ENCODE data around the gene PPARD.

DNA sequence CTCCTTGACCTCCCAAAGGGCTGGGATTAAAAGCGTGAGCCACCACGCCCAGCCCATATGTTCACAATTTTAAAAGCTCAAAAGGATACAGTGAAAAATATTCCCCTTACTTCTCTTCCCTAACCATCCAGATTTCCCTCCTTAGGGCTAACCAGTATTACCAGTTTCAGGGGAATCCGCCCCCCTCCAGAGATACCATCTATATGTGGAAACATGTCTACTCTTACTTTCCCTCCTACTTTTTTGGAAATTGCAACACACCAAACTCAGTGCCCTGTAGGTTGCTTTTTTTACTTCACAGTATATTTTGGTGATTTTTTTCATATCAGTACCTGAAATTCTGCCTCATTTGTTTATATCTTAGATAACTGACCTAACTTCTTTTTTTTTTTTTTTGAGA lies 118.9 kb downstream of the PPARD start:
- TF ChIP-seq, protein P1, sequence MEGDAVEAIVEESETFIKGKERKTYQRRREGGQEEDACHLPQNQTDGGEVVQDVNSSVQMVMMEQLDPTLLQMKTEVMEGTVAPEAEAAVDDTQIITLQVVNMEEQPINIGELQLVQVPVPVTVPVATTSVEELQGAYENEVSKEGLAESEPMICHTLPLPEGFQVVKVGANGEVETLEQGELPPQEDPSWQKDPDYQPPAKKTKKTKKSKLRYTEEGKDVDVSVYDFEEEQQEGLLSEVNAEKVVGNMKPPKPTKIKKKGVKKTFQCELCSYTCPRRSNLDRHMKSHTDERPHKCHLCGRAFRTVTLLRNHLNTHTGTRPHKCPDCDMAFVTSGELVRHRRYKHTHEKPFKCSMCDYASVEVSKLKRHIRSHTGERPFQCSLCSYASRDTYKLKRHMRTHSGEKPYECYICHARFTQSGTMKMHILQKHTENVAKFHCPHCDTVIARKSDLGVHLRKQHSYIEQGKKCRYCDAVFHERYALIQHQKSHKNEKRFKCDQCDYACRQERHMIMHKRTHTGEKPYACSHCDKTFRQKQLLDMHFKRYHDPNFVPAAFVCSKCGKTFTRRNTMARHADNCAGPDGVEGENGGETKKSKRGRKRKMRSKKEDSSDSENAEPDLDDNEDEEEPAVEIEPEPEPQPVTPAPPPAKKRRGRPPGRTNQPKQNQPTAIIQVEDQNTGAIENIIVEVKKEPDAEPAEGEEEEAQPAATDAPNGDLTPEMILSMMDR (conservative IDR thresholded peaks at IDR 0.05; ENCODE audit: low read length): no peak
- TF ChIP-seq EZH2phosphoT487 (IDR thresholded peaks at IDR 0.05; ENCODE audit: borderline replicate concordance, low read depth, low read length): no peak

Data from OCI-LY7 (cell line).